HUDEP-2 (cell line): ENCODE measurements around the gene ZBTB21.

Experiments
- DNase-seq, 76 experiments: peaks; one replicate each; lab custom pipeline; 2025; ENCODE audit not compliant: unreplicated experiment in 76 of 76; lab: John Stamatoyannopoulos, UW

ZBTB21 gene

GRCh38 chr21:42040411-42041180 lies 30.4 kb upstream of the ZBTB21 start:
- no peak for DNase-seq

DNA sequence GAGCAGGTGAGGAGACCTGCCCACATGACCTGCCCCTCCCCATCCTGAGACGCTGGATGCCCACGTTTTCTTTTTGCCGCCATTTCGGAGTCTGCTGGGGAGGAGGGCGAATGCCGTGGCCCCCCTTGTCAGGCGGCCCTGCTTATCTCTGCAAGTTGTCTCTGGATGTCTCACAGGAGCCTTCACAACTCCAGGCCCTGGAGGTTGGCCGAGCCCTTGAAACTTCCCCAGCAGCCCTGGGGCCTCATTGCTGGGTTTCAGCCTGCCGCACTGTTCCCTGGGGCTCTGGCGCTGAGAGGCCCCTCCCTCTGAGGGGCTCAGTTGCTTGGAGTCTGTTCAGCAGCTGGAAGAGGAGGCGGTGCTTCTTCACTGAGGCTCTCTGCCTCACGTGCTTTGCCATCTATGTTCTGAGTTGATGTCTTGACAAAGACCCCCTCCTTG lies 29.8 kb upstream of the ZBTB21 start:
- no peak for DNase-seq

GRCh38 chr21:42039470-42039901 lies 29.3 kb upstream of the ZBTB21 start:
- no peak for DNase-seq

DNA sequence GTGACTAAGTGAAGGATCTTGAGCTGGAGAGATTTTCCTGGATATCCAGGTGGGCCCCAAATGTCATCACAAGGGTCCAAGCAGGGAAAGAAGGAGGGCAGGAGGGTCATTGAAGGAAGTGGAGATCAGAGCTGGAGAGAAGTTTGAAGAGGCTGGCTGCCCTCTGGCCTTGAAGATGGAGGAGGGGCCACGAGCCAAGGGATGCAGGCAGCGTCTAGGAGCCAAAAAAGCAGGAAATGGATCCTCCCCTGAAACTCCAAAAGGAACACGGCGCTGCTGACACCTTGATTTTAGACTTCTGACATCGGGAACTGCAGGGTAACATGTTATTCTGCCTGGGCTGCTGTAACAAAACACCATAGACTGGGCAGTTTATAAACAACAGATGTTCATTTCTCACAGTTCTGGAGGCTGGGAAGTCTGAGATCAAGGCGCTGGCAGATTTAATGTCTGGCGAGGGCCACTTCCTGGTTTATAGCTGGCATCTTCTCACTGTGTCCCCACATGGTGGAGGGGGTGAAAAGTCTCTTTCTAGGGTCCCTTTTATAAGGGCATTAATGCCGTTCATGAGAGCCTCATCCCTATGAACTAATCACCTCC lies 28.8 kb upstream of the ZBTB21 start:
- DNase-seq: no peak

- DNase-seq: no peak
Observed at GRCh38 chr21:42038393-42038792, 28.2 kb upstream of the ZBTB21 start.

GRCh38 chr21:42037943-42038342 lies 27.8 kb upstream of the ZBTB21 start:
- DNase-seq: no peak

DNA sequence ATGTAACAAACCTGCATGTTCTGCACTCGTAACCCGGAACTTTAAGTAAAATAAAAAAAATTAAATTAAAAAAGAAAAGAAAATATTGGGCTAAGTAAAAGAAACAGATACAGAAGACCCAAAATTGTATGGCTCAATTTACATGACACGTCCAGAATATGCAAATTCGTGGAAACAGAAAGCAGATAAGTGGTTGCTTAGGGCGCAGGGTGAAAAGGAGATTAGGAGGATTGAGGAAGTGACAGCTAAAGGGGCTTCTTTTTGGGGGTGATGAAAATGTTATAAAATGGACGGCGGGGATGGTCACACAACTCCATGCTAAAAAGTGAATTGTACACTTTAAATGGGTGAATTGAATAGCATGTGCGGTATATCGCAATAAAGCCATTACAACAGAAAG lies 27.4 kb upstream of the ZBTB21 start:
- DNase-seq: no peak

DNA sequence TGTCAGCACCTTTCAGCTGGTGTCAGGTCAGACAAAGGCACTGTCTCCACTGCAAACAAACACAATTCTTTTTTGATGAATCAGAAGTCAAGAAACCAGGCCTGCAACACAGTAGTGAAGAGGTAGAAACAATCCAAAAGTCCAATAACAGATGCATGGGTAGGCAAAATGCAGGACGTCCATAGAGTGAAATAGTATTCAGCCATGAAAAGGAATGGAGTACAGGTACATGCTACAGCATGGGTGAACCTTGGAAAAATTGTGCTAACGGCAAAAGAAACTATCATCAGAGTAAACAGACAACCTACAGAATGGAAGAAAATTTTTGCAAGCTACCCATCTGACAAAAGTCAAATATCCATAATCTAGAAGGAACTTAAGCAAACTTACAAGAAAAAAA lies 26.2 kb upstream of the ZBTB21 start:
- DNase-seq: no peak

- DNase-seq: no peak
Observed at GRCh38 chr21:42032968-42033367, 22.8 kb upstream of the ZBTB21 start.

DNA sequence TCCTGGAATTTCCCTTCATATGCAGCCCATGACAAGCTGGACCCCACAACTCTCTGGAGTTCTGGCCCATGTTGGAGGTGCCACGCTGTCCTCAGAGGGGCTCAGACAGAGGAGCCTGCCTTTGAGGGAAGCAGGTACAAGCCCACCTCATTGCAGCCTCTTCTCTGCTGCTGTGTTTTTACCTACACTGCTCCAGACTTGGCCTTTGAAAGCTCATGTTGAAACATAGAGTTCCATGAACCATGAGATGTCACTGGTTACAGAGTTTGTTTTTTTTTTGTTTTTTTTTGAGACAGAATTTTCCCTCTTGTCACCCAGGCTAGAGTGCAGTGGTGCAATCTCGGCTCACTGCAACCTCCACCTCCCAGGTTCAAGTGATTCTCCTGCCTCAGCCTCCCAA lies 22.1 kb upstream of the ZBTB21 start:
- no peak for DNase-seq

- DNase-seq: no peak
Observed at GRCh38 chr21:42031816-42032215, 21.7 kb upstream of the ZBTB21 start.

GRCh38 chr21:42031241-42031640 lies 21.1 kb upstream of the ZBTB21 start:
- DNase-seq: no peak

DNA sequence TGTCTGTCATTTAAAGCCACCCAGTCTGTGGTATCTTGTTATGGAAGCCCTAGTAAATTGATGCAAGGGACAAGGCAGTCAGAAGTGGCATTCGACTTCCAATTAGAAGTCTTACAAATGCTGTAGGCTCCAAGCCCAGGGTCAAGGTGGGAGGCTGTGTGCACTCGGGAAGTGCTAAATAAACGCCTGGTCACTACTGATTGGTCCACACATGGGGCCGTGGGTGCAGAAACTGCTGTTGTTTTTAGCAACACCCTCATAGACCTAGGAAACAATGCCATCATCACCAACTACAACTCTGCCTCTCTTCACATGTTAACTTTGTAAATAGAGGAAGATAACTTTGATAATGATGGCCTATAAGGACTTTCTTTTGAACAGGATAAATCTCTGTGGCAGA lies 20.2 kb upstream of the ZBTB21 start:
- DNase-seq: no peak

DNA sequence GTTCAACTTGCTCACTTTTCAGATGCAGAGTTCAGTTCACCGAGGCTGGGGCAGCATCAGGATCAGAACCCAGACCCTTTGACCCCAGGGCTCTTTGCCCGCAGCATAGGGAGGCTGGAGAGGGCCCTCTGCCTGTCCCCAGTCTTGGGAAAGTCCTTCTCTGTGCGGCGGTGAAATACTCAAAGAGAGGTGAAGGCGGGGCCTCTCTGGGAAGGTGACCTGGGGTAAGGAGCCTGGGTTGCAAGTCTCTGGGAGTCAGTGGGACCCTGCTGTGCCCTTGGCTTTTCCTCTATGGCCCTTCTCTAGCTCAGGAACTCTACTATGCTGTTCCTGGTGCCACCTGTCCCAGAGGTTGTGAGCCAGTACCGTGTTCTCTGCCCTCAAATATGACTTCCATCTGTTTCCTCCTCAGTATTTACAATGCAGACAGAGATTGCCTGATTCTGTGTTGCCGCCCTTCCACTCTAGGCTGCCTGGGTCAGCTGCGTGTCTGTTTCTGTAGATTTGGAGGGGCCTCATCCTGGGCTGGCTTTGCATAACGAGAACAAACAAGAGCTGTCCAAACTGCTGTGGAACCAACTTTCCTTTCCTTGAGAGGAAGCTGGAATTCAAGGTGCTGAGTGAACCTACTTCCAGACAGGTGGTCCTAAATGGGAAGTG lies 18.7 kb upstream of the ZBTB21 start:
- DNase-seq: no peak

DNA sequence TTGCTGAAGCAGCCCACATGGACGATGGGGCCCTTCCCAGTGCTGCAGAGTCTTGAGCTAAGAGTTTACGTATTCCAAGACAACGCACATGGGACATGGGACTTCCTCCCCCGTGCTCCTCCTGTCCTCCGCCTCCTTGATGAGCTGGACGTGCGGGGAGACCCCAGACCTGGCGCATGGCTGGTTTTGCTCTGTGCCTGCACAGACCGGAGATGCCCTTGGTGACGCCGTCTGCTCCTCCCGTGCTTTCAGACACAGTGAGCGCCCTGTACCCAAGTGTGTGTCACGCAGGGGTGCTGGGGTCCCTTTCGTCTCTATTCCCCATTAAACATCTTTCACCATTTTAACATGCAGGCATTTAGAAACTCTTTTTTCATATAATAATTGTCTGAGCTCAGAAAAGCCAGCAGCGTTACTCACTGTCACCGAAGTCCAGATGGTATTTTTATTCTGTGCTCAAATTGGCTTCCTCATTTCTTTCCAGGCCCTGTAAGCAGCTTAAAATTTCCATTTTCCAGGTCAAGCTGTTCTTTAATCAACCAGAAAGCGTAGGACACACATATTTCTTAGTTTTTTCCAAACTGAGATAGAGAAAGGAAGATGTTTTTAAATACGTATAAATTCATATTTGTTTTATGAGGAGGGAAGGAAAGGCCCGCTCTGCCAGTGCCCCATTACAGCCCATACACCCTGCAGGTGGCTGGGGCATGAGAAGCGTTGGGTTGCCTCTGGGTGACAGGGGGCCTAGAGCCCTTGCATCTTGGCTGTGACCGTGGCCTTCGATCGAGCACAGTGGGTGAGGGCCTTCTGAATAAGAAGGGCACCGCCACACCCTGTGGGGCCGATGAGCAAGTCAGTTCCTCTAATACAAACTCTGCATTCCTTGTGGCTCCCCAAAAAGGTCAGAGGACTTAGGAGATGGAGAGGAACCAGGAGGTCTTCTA lies 17.9 kb upstream of the ZBTB21 start:
- no peak for DNase-seq

- DNase-seq: no peak
Observed at GRCh38 chr21:42027085-42027821, 17.1 kb upstream of the ZBTB21 start.

GRCh38 chr21:42026082-42026435 lies 15.9 kb upstream of the ZBTB21 start:
- DNase-seq: no peak

DNA sequence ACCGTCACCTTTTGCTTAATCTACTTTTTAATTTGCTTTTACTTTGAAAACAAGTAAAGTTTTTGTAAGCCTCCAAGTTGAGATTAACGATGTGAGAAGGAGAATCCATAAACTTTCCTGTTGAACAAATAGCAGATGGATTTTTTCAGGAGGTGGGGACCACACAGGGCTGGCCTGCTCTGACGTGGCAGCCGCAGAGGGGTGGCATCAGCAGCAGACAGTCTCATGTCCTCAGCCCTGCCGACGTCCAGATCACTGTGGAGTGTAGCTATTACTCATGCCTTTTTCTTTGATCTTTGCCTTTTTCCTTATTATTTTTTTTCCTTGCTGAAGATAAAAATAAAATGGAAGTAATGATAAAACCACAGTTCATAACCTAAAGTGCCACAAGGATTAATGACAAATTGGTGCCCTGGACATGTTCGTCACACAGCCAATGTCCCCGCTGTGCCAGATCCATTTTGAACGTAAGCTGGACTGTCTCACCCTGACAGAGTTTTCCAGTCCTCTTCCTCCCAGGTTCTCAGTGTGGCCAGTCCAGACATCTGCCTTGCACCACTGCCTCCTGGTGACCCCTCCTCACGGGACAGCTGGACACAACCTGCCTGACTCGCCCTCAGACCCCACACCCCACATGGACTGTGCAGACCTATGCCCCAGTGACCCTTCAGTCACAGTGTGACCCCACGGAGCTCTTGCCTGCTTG lies 15.4 kb upstream of the ZBTB21 start:
- DNase-seq: no peak

- DNase-seq: no peak
Observed at GRCh38 chr21:42022906-42023305, 12.7 kb upstream of the ZBTB21 start.

- no peak for DNase-seq
Observed at GRCh38 chr21:42022091-42022430, 11.9 kb upstream of the ZBTB21 start.
